Hematopoietic multipotent progenitor cell treated with erythropoietin and hydrocortisone succinate and interleukin-3 and kit ligand, for 17 days (in vitro differentiated cells): ENCODE measurements around the gene ETNK2.
"Not testable (repeated sequence)": the region's sequence is repeated elsewhere in the genome, so short reads cannot be mapped to it uniquely, and the experiment has no call there.

ENCODE experiments used
- DNase-seq: peaks from one replicate; pipeline ENCODE4 v3.0.0-alpha.2; 2015; ENCODE audit warnings: low spot score

The ETNK2 gene

GRCh38 chr1:204126386-204126785 lies 25.5 kb downstream of the ETNK2 start:
- no peak for DNase-seq

DNA sequence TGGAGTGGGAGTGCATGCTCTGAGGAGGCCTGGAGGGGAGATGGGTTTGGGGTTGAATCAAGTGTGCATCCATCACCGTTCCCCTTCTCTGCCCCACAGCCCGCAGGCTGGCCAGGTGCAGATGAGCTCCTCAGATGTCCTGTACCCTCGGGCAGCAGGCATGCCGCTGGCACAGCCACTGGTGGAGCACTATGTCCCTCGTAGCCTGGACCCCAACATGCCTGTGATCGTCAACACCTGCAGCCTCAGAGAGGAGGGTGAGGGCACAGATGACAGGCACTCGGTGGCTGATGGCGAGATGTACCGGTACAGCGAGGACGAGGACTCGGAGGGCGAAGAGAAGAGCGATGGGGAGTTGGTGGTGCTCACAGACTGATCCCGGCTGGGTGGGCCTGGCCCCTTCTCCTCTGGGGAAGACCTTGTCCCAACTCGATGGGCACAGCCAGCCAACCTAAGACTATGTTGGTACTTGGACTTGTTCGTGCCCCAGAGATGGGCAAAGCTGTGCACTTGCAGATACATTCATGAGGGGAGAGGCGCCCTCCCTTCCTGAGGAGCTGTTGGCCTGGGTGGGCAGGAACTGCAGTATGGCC lies 26.0 kb downstream of the ETNK2 start:
- no peak for DNase-seq

- DNase-seq: no peak
Measured at GRCh38 chr1:204124639-204125038, 27.2 kb downstream of the ETNK2 start.

- no peak for DNase-seq
Measured at GRCh38 chr1:204123376-204123775, 28.5 kb downstream of the ETNK2 start.

GRCh38 chr1:204121840-204122555 lies 29.8 kb downstream of the ETNK2 start:
- no peak for DNase-seq

DNA sequence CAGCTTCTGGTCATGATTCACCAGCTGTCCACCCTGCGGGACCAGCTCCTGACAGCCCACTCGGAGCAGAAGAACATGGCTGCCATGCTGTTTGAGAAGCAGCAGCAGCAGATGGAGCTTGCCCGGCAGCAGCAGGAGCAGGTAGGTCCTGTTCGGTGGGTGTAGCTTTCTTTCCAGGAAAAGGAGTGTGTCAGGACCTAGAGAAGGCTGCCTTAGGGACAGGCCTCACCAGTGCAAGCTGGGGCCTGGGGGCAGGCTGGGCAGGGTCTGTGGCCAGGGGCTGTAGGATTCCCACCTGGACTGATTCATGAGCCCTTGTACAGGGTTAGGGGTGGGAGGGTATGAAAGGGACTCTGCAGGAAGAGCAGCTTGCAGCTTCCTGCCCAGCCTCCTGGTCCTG lies 35.3 kb downstream of the ETNK2 start:
- DNase-seq: no peak

DNA sequence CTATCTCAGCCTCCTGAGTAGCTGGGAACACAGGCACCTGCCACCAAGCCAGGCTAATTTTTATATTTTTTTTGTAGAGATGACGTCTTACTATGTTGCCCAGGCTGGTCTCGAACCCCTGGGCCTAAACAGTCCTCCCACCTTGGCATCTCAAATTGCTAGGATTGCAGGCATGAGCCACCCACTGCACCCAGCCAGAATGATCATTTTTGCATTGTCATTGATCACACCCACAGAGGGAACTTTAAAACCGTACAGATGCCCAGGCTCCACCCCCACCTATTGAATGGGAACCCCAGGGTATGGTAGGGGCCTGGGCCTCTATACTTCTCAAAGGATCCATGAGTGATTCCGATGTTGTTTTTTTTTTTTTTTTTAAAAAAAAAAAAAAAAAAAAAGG lies 36.7 kb downstream of the ETNK2 start:
- DNase-seq: no peak

DNA sequence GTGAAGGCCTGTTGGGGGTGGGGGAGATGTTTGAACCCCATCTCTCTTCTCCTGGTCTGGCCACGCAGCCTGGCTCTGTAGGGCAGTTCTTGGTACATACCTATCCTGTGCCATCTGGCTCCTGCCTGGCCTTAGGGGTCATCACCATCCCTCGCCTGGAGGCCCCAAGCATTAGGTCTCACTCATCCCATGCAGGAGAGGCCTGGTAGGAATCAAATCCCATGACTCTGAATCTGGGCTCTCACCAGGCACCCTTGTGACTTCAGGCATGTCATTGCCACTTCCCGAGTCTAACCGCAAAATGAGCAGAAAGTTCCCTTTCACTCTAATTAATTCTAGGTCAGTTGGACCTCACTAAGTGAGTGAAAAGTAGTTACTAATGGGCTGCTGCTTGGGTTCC lies 37.2 kb downstream of the ETNK2 start:
- no peak for DNase-seq

- DNase-seq: no peak
Measured at GRCh38 chr1:204113896-204114295, 37.9 kb downstream of the ETNK2 start.

- no peak for DNase-seq
Measured at GRCh38 chr1:204112876-204113730, 38.7 kb downstream of the ETNK2 start.

DNA sequence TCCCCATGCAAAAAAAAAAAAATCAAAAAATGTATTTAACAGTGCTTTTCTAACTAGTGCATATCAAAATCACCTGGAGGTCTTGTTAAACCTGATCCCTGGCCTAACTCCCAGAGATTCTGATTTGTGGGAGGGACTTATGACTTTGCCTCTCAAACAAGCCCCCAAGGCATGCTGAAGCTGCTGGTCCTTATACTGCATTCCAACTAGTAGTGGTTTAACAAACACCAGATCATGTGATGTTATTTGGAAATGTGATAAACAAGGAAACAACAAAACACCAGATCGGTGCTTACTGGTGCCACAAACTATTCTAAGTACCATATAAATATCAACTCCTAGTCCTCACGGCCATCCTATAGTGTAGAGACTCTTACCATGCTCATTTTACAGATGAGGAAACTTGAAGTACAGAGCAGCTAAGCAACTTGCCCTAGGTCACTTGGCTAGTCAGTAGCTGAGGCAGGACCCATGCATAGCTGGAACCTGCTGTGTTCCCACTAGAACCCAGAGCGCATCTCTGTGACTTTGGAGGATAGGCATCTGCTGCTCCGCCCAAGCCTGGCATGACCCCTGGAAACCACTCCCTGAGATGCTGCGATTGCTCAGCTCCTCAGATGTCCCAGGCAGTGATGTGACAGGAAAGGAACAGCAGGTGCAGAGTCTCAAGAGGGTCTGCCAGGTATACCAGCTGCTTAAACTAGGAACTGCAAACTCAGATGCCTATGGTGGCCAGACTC lies 40.8 kb downstream of the ETNK2 start:
- no peak for DNase-seq

DNA sequence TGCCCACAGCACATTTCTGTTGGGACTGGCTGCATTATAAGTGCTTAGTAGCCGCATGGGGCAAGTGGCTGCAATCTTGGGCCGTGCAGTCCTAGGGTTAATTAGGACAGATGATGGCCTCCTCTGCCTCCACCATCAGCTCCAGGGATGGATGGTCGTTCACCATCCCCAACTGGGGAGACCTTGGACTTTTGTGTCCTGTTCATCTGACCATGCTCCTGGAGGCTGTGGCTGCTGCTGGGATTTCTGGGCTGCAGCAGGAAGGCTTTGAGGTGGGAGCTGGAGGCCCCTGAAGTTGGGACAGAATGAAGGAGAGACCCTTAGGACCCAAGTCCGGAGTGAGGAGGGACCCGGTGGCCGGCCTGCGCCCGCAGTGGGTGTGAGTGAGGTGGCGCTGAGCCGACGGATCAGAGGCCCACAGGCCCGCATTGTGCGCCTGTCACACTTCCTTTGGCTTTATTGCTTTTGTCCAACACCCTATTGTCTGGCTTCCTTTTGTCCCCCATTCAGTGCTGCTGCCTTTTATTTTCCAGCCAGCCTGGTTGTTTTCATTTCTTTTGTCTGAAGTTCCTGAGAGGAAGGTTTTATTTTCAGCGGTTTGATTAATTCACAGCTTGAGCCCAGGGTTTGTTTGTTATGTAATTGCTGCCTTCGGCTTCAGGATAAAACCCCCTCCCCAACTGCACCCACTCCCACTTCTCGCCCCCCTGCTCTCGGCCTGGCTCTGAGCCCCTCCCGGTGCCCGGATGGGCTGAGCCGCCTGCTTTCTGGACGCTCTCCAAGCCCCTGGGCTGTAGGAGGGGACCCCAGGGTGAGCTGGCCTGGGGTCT lies 43.3 kb downstream of the ETNK2 start:
- DNase-seq: no peak

GRCh38 chr1:204107892-204108291 lies 44.0 kb downstream of the ETNK2 start:
- no peak for DNase-seq

DNA sequence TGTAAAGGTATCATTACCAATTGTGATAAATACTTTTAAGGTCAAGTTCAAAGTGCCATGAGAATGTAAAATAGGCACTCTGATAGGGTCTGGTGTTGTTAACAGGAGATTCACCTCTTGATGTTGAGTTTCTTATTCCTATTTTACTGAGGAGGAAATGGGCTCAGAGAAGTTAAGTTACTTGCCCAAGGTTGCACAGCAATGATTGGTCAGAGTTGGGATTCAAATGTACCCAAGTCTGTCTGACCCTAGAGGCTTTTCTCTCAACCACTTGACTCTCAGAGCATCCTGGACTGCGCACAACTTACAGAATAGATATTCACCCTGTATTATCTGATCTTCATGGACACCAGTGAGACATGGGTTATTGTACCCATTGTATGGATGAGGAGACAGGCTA lies 45.0 kb downstream of the ETNK2 start:
- DNase-seq: no peak

DNA sequence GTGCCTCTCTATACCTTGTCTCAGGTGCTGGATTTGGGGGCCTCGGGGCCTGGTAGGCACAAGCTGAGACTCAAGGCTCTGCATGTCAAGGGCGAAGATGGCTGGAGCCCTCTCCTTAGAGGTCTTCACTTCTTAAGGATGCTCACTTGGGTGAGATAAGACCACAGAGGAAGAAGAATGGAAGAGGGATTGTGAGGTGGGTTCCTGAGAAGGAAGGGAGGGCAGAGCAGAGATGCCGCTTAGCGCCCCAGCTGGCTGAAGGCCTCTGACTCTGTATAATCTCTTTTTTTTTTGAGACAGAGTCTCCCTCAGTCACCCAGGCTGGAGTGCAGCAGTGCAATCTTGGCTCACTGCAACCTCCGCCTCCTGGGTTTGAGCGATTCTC lies 46.7 kb downstream of the ETNK2 start:
- DNase-seq: no peak

- DNase-seq: no peak
Measured at GRCh38 chr1:204104331-204105130, 47.3 kb downstream of the ETNK2 start.

- DNase-seq: no peak
Measured at GRCh38 chr1:204103431-204103741, 48.5 kb downstream of the ETNK2 start.

GRCh38 chr1:204102739-204103430 lies 49.0 kb downstream of the ETNK2 start:
- no peak for DNase-seq

DNA sequence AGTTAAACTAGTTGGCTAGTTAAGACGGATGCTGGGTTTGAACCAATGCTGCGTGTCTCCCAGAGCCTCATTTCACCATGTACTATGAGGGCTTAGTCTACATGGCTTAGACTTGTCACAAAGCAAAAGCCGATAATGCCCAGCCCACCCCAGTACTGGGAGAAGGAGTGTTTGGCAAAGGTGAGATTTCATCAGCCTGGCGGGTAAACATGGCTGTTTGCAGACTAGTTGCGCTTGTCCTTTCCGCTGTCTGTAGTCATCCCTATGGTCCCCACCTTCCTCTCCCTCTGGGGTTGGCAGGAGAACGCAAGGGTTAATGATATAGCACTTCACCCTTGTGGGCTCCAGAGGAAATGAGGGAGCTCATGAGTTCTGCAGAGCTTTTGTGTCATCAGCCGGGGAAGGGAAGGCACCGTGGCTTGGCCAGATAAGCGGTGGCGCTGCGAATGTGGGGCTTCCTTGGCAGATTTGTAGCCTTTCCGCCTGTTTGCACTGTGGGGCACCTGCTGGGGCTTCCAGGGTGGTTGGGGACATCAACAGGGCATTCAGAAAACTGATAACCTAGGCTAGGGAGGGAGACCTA lies 49.7 kb downstream of the ETNK2 start:
- DNase-seq: no peak

DNA sequence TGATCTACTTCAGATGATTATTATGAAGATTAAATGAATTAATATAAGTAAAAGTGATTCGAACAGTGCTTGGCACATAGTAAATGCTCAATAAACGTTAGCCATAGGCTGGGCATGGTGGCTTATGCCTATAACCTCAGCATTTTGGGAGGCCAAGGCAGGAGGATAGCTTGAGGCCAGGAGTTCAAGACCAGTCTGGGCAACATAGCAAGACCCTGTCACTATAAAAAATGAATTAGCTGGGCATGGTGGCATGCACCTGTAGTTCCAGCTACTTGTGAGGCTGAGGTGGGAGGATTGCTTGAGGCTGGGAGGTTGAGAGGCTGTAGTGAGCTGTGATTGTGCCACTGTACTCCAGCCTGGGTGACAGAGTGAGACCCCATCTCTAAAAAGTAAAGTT lies 52.1 kb downstream of the ETNK2 start:
- DNase-seq: not testable (repeated sequence)
